PC-3 (cell line): ENCODE results near the gene APOA1.

Source experiments
- CTCF ChIP-seq: fragments of 300-600 bp; sonication (generic); conservative IDR thresholded peaks from 2 replicates; pipeline ENCODE4 v1.5.1; 2017; ENCODE audit warnings: antibody characterized with exemption, low read depth, mild to moderate bottlenecking, low read length
- EZH2 ChIP-seq: fragments of 300-600 bp; sonication (generic); IDR thresholded peaks from one replicate; pipeline ENCODE4 v1.6.1; 2017; ENCODE audit warnings: antibody characterized with exemption, mild to moderate bottlenecking, low read length; ENCODE audit not compliant: unreplicated experiment

- TF ChIP-seq CTCF = no peak
- TF ChIP-seq EZH2 = no peak
Observed at GRCh38 chr11:116786966-116787365, 50.5 kb downstream of the APOA1 start.
